Panc1 (cell line): ENCODE measurements around the gene YY1. TPM values are rescaled to one million over a fixed set of nuclear protein-coding genes. Genes with fewer than 3 reads are reported as not detected.

Experiments
- ATAC-seq: fragments of 200-7000 bp; cut with Tn5 transposase; 2 replicates; pipeline ENCODE4 v1.9.1; 2020; ENCODE audit warnings: mild to moderate bottlenecking, moderate library complexity
- BruUV-seq: library from RNA; stranded (reverse); fragments of 400-500 nt; replicated peaks from 2 replicates; lab custom pipeline; 2021; lab: Mats Ljungman, UMichigan
- CTCF ChIA-PET: fragments of 300-600 bp; sonication (Branson Sonifier 250); formaldehyde crosslinking; loops from one replicate; lab custom pipeline; 2022; ENCODE audit warnings: antibody characterized with exemption; lab: Charles Lee
- POLR2A ChIA-PET: fragments of 300-600 bp; sonication (Branson Sonifier 250); formaldehyde crosslinking; loops from one replicate; lab custom pipeline; 2022; ENCODE audit warnings: antibody characterized with exemption; lab: Charles Lee
- DNase-seq: peaks from one replicate; pipeline ENCODE4 v3.0.0-alpha.2; 2010; ENCODE audit warnings: low read depth, low spot score
- H3K27ac ChIP-seq: 2 replicates; pipeline ENCODE4 v1.5.1; 2011; ENCODE audit warnings: mild to moderate bottlenecking, low read length, inconsistent platforms
- H3K27me3 ChIP-seq: fragments of 200-500 bp; sonication (Bioruptor generic); 2 replicates; pipeline ENCODE4 v1.6.0; 2014; ENCODE audit warnings: low read length, inconsistent platforms; ENCODE audit not compliant: control insufficient read depth, insufficient read depth
- H3K36me3 ChIP-seq: fragments of 200-500 bp; sonication (Bioruptor generic); 2 replicates; pipeline ENCODE4 v1.5.1; 2014; ENCODE audit warnings: inconsistent platforms, mild to moderate bottlenecking, low read length, moderate library complexity; ENCODE audit not compliant: control insufficient read depth, insufficient read depth
- H3K4me1 ChIP-seq: 2 replicates; pipeline ENCODE4 v1.5.1; 2011; ENCODE audit warnings: inconsistent platforms, mild to moderate bottlenecking, low read length, moderate library complexity; ENCODE audit not compliant: control insufficient read depth, insufficient read depth
- H3K4me3 ChIP-seq, 2 experiments: 2 replicates each; pipeline ENCODE4 v1.5.1; 2011 to 2012; ENCODE audit warnings: low read depth in 2 of 2, low read length in 2 of 2, mild to moderate bottlenecking in 2 of 2, inconsistent platforms in 1 of 2, moderate library complexity in 1 of 2
- H3K9me3 ChIP-seq: fragments of 200-500 bp; sonication (Bioruptor generic); 2 replicates; pipeline ENCODE4 v1.5.1; 2014; ENCODE audit warnings: low read depth, mild to moderate bottlenecking, inconsistent platforms, low read length, moderate library complexity; ENCODE audit not compliant: control insufficient read depth, insufficient read depth
- POLR2AphosphoS5 ChIP-seq: IDR thresholded peaks from 2 replicates; pipeline ENCODE4 v1.6.1; 2012; ENCODE audit warnings: mild to moderate bottlenecking, low read depth, low read length, moderate library complexity
- SIN3A ChIP-seq: IDR thresholded peaks from 2 replicates; pipeline ENCODE4 v1.6.1; 2012; ENCODE audit warnings: low read depth, mild to moderate bottlenecking, low read length, moderate library complexity, borderline replicate concordance; ENCODE audit not compliant: insufficient read depth
- TCF7L2 ChIP-seq: IDR thresholded peaks from 2 replicates; pipeline ENCODE4 v1.6.1; 2011; ENCODE audit warnings: mild to moderate bottlenecking, low read depth, low read length, inconsistent platforms
- in situ Hi-C: cut with HindIII; loops from 2 replicates; pipeline ENCODE4 v1.10.0; 2016; ENCODE audit warnings: low sequenced_read_pairs, low pct_unique_long_range_greater_than_20kb
- intact Hi-C: fragments of 100-400 bp; cut with micrococcal nuclease; formaldehyde crosslinking; loops from one replicate; pipeline ENCODE4 v1.10.0; 2022; ENCODE audit not compliant: unreplicated experiment
- total RNA-seq: library from RNA; stranded (reverse); gene quantifications from one replicate; pipeline ENCODE4 v1.2.1, GENCODE V29; 2021; ENCODE audit not compliant: unreplicated experiment
- TF ChIP-seq, protein P1 (sequence below), 2 experiments: IDR thresholded peaks; 2 replicates each; pipeline ENCODE4 v1.6.1; 2011 to 2012; ENCODE audit warnings: low read depth in 2 of 2, control low read depth in 1 of 2, low read length in 1 of 2, mild to moderate bottlenecking in 1 of 2, moderate library complexity in 1 of 2; ENCODE audit not compliant: insufficient read depth in 1 of 2
- TF ChIP-seq, protein P2 (sequence below): fragments of 450-650 bp; IDR thresholded peaks from 2 replicates; pipeline ENCODE4 v1.5.1; 2017; ENCODE audit warnings: mild to moderate bottlenecking

YY1 gene
- total RNA-seq, 1 experiment from 2014 or later = 71.3 TPM

DNA sequence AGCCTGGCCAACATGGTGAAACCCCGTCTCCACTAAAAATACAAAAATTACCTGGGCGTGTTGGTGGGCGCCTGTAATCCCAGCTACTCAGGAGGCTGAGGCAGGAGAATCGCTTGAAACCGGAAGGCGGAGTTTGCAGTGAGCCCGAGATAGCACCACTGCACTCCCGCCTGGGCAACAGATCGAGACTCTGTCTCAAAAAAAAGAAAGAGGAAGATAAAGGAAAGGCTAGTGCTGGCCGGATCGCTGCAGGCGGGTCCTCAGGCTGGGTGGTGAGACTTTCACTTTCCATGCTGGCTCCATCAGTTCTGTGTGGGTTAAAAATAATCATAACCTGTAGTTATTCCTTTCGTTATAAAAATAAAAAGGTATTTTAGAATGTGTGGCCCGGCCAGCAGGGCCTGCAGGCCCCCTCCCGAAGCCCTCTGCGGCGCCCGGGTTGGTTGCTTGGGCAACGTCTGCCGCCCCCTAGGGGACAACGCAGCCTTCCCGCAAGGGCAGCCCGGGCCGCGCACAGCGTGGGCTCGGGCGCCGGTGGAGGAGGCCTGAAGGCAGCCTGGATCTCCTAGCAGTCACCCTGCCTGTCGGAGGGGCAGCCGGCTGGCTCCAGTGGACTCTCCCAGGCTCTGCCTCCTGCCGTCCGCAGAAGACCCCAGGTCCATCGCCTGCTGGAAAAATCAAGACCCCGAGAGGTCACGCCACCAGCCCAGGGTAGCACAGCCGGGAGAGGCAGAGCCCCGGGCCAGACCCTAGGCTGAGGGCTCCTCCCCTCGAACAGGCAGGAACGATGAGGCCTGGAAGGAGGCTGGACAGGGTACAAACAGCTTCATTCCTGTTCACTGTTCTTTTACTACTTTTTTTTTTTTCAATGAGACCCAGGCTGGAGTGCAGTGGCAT lies 79.2 kb downstream of the YY1 start:
- no TSS peak for BruUV-seq
- CTCF ChIA-PET = interaction anchor here (0.7 kb wide), 2 partner anchors 57 to 257 kb away, joined by 3 to 4 read pairs; no protein-coding TSS in a partner anchor

DNA sequence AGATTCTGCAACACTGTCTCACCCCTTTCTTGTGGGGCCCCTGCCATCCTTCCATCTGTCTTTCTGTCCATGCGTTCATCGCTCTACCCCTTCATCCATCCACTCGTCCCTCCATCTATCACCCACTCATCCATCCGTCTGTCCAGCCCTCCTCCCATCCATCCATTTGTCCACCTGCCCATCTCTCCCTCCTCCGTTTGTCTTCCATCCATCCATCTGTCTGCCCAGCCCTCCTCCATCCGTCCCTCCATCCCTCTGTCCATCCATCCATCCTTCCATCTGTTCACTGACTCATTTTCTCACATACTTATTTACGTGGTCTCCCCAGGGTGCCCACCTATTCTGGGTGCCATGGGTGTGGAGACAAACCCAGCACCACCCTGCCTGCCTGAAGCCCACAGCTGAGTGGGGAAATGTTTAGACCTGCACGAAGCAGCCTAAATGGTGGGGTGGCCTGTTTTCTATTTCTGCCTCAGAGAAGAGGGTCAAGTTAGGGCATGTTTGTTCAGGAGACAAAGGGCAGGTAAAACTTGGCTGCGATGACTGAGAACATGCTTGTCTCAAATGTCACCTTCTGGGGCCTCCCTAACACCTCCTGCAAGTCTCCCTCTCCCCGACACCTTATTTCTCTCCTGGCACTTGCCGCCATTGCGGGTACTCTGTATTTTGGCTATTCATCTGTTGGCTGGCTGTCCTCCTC lies 81.4 kb downstream of the YY1 start:
- Histone ChIP-seq H3K27ac (no peak overlapping the region), H3K9me3 (no peaks in the 10 kb centered on the region), H3K4me3 (no peak overlapping the region), H3K36me3 (no peaks in the 10 kb centered on the region), H3K27me3 (no peaks in the 10 kb centered on the region), H3K4me1 (no peaks in the 10 kb centered on the region)
- ChIA-PET CTCF (no interaction called here), POLR2A (no interaction called here)
- no peak for DNase-seq
- BruUV-seq = no TSS peak
- in situ Hi-C loops = no loop called here
- intact Hi-C loops = no loop called here
- ATAC-seq = no peak
- TF ChIP-seq TCF7L2 (no peak), POLR2AphosphoS5 (no peak), SIN3A (no peak)
- TF ChIP-seq, protein P1, sequence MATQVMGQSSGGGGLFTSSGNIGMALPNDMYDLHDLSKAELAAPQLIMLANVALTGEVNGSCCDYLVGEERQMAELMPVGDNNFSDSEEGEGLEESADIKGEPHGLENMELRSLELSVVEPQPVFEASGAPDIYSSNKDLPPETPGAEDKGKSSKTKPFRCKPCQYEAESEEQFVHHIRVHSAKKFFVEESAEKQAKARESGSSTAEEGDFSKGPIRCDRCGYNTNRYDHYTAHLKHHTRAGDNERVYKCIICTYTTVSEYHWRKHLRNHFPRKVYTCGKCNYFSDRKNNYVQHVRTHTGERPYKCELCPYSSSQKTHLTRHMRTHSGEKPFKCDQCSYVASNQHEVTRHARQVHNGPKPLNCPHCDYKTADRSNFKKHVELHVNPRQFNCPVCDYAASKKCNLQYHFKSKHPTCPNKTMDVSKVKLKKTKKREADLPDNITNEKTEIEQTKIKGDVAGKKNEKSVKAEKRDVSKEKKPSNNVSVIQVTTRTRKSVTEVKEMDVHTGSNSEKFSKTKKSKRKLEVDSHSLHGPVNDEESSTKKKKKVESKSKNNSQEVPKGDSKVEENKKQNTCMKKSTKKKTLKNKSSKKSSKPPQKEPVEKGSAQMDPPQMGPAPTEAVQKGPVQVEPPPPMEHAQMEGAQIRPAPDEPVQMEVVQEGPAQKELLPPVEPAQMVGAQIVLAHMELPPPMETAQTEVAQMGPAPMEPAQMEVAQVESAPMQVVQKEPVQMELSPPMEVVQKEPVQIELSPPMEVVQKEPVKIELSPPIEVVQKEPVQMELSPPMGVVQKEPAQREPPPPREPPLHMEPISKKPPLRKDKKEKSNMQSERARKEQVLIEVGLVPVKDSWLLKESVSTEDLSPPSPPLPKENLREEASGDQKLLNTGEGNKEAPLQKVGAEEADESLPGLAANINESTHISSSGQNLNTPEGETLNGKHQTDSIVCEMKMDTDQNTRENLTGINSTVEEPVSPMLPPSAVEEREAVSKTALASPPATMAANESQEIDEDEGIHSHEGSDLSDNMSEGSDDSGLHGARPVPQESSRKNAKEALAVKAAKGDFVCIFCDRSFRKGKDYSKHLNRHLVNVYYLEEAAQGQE (IDR thresholded peaks at IDR 0.05; ENCODE audit: insufficient read depth in 1 of 2, low read depth in 2 of 2, low read length in 1 of 2) = no peak
- TF ChIP-seq, protein P2, sequence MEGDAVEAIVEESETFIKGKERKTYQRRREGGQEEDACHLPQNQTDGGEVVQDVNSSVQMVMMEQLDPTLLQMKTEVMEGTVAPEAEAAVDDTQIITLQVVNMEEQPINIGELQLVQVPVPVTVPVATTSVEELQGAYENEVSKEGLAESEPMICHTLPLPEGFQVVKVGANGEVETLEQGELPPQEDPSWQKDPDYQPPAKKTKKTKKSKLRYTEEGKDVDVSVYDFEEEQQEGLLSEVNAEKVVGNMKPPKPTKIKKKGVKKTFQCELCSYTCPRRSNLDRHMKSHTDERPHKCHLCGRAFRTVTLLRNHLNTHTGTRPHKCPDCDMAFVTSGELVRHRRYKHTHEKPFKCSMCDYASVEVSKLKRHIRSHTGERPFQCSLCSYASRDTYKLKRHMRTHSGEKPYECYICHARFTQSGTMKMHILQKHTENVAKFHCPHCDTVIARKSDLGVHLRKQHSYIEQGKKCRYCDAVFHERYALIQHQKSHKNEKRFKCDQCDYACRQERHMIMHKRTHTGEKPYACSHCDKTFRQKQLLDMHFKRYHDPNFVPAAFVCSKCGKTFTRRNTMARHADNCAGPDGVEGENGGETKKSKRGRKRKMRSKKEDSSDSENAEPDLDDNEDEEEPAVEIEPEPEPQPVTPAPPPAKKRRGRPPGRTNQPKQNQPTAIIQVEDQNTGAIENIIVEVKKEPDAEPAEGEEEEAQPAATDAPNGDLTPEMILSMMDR = no peak

More for the DNA sequence above, 79.2 kb downstream of the YY1 start:
- H3K27me3 ChIP-seq = no peaks in the 10 kb centered on the region
- DNase-seq (no peak), ATAC-seq (peak; percentile 95)
- H3K4me1 ChIP-seq = no peaks in the 10 kb centered on the region
- in situ Hi-C loops = no loop called here
- intact Hi-C loops = loop anchor here (10.0 kb wide), 1 partner anchor 57 kb away; the partner anchor contains the start of gene WDR25
- H3K36me3 ChIP-seq = no peaks in the 10 kb centered on the region
- H3K4me3 ChIP-seq = peak overlapping the region; percentile 13 to 14; a peak in 3 of 4 replicates
- peak overlapping the region; percentile 34; the same call in 1 of the 2 replicates for H3K27ac ChIP-seq
- no peak for TF ChIP-seq TCF7L2
- TF ChIP-seq, protein P1 (IDR thresholded peaks at IDR 0.05; ENCODE audit: insufficient read depth in 1 of 2, low read depth in 2 of 2, low read length in 1 of 2) = no peak
- TF ChIP-seq, protein P2 = peak; percentile 88
- H3K9me3 ChIP-seq = no peaks in the 10 kb centered on the region
- POLR2A ChIA-PET = interaction anchor here (0.6 kb wide), 1 partner anchor 235 kb away, joined by 3 read pairs; no protein-coding TSS in a partner anchor
